ENCODE results near the gene ABCC6.

GRCh38 chr16:16139806-16140205 lies 83.5 kb downstream of the ABCC6 start:
- no peak for TF ChIP-seq CTCF (IDR thresholded peaks at IDR 0.05; ENCODE audit: insufficient read depth, low read length)
- TF ChIP-seq REST (IDR thresholded peaks at IDR 0.05; ENCODE audit: insufficient replicate concordance, low read depth): no peak
- TF ChIP-seq POLR2AphosphoS5 (IDR thresholded peaks at IDR 0.05; ENCODE audit: low read depth): no peak
- TF ChIP-seq GABPA (IDR thresholded peaks at IDR 0.05; ENCODE audit: low read depth): no peak
